ENCODE results near the gene GNPTAB.
"Not testable (repeated sequence)": the region's sequence is repeated elsewhere in the genome, so short reads cannot be mapped to it uniquely, and the experiment has no call there.

GRCh38 chr12:101818689-101819088, 12.1 kb downstream of the GNPTAB start:
- TF ChIP-seq CTCF (conservative IDR thresholded peaks at IDR 0.05; ENCODE audit: low read depth, low read length); POLR2A (IDR thresholded peaks at IDR 0.05; ENCODE audit: low read depth, low read length); RAD21 (IDR thresholded peaks at IDR 0.05; ENCODE audit: low read length); SMC3 (IDR thresholded peaks at IDR 0.05; ENCODE audit: low read depth, low read length); BHLHE40 (IDR thresholded peaks at IDR 0.05; ENCODE audit: low read depth, low read length); FOS (IDR thresholded peaks at IDR 0.05; ENCODE audit: low read depth, low read length); NFE2L2 (IDR thresholded peaks at IDR 0.05; ENCODE audit: low read depth, low read length); RCOR1 (IDR thresholded peaks at IDR 0.05; ENCODE audit: insufficient replicate concordance, low read length); MXI1 (IDR thresholded peaks at IDR 0.05; ENCODE audit: borderline replicate concordance, low read depth, low read length); CEBPB (IDR thresholded peaks at IDR 0.05; ENCODE audit: low read depth, low read length): not testable (repeated sequence)
